HepG2 (cell line): Measurements from ENCODE around the gene MYBL2. TPM values are rescaled to one million over a fixed set of nuclear protein-coding genes. Genes with fewer than 3 reads are reported as not detected.

Experiments
- ARID2 ChIP-seq: sonication (generic); formaldehyde crosslinking; IDR thresholded peaks from 2 replicates; pipeline ENCODE4 v1.8.1; 2022; ENCODE audit warnings: mild to moderate bottlenecking, missing genetic modification reagents, borderline replicate concordance
- ARID4A ChIP-seq: sonication (generic); formaldehyde crosslinking; IDR thresholded peaks from 2 replicates; pipeline ENCODE4 v1.5.0; 2020; ENCODE audit warnings: mild to moderate bottlenecking, missing genetic modification reagents, borderline replicate concordance
- PLSCR1 ChIP-seq: sonication (generic); formaldehyde crosslinking; IDR thresholded peaks from 2 replicates; pipeline ENCODE4 v1.5.0; 2020; ENCODE audit warnings: missing genetic modification reagents, mild to moderate bottlenecking, borderline replicate concordance
- SIN3A ChIP-seq: IDR thresholded peaks from 2 replicates; pipeline ENCODE4 v1.6.1; 2011; ENCODE audit warnings: low read depth, mild to moderate bottlenecking, control low read depth, low read length, borderline replicate concordance
- SMARCE1 ChIP-seq: fragments of 450-650 bp; IDR thresholded peaks from 2 replicates; pipeline ENCODE4 v1.6.1; 2017; ENCODE audit warnings: borderline replicate concordance
- TGIF2 ChIP-seq: IDR thresholded peaks from 2 replicates; pipeline ENCODE4 v1.6.1; 2016; ENCODE audit warnings: control low read depth, missing compliant biosample characterization
- THYN1 ChIP-seq: sonication (generic); formaldehyde crosslinking; IDR thresholded peaks from 2 replicates; pipeline ENCODE4 v1.8.1; 2023; ENCODE audit warnings: low read depth, mild to moderate bottlenecking, moderate library complexity, missing genetic modification reagents, borderline replicate concordance
- ZBTB40 ChIP-seq, 2 experiments: fragments of 450-650 bp in 1 of 2; sonication (generic) in 1 of 2; formaldehyde crosslinking in 1 of 2; IDR thresholded peaks; 2 replicates each; pipeline versions ENCODE4 v1.6.1 to v1.8.0; 2016 to 2022; ENCODE audit warnings: antibody characterized with exemption in 1 of 2, mild to moderate bottlenecking in 1 of 2, missing genetic modification reagents in 1 of 2
- ZKSCAN1 ChIP-seq: fragments of 150-350 bp; IDR thresholded peaks from 2 replicates; pipeline ENCODE4 v1.6.1; 2014; ENCODE audit warnings: low read length
- ZNF343 ChIP-seq: sonication (generic); formaldehyde crosslinking; IDR thresholded peaks from 2 replicates; pipeline ENCODE4 v1.4.0; 2020; ENCODE audit warnings: mild to moderate bottlenecking, missing genetic modification reagents
- ZNF367 ChIP-seq: sonication (generic); formaldehyde crosslinking; IDR thresholded peaks from 2 replicates; pipeline ENCODE4 v1.4.0; 2020; ENCODE audit warnings: missing genetic modification reagents, borderline replicate concordance
- ZNF501 ChIP-seq: sonication (generic); formaldehyde crosslinking; IDR thresholded peaks from 2 replicates; pipeline ENCODE4 v1.5.1; 2020; ENCODE audit warnings: mild to moderate bottlenecking, moderate library complexity, missing genetic modification reagents
- ZNF619 ChIP-seq: sonication (generic); formaldehyde crosslinking; IDR thresholded peaks from 2 replicates; pipeline ENCODE4 v1.4.0; 2020; ENCODE audit warnings: mild to moderate bottlenecking, missing genetic modification reagents
- polyA plus RNA-seq, 8 experiments: library from polyadenylated mRNA; depleted of rRNA in 3 of 8; stranded (reverse) in 7 of 8; unstranded in 1 of 8; fragments of >200 nt; fragmentation: Illumina TruSeq in 4 of 8; extraction: Trizol in 4 of 8; gene quantifications; 2 replicates each; pipeline versions ENCODE4 v1.2.1 to v1.2.3, GENCODE V29; 2011 to 2016; ENCODE audit warnings: low read depth in 4 of 8, missing spikeins in 1 of 8, mixed read lengths in 1 of 8; ENCODE audit not compliant: insufficient read depth in 1 of 8
- total RNA-seq, 5 experiments: library from RNA; depleted of rRNA; stranded (reverse); fragments of >200 nt; fragmentation: Illumina TruSeq; extraction: Trizol; gene quantifications; 2 replicates each; pipeline ENCODE4 v1.2.3, GENCODE V29; 2016; ENCODE audit warnings: low read depth in 1 of 5

The MYBL2 gene
- total and polyA plus RNA-seq, 2 of the 13 experiments (the other 11 are each of a cell fraction or from before 2014, with no cell fraction given): 11.9 to 66.2 TPM

- peak; percentile 99 for TF ChIP-seq ZNF343 (CRISPR knock-in tag)
- TF ChIP-seq SIN3A: peak; percentile 100
- TF ChIP-seq ZBTB40 (IDR thresholded peaks at IDR 0.05): no peak
- 0 out of 2 replicates have a peak, but pooled peaks have one; percentile 59 for TF ChIP-seq ZBTB40 (CRISPR knock-in tag; IDR thresholded peaks at IDR 0.05)
- TF ChIP-seq ZNF501 (CRISPR knock-in tag): peak; percentile 34; the same call in 1 of the 2 replicates
- 0 out of 2 replicates have a peak, but pooled peaks have one; percentile 81 for TF ChIP-seq ZNF619
- TF ChIP-seq ZNF367 (CRISPR knock-in tag): no peak
- TF ChIP-seq ZKSCAN1: no peak
- peak; percentile 97 for TF ChIP-seq ARID4A (CRISPR knock-in tag)
- no peak for TF ChIP-seq SMARCE1
- TF ChIP-seq TGIF2: peak; percentile 99
- TF ChIP-seq PLSCR1 (CRISPR knock-in tag): no peak
- TF ChIP-seq ARID2: peak; percentile 90
- TF ChIP-seq THYN1 (CRISPR knock-in tag): no peak
Measured at GRCh38 chr20:43666376-43667328, at the start of gene MYBL2 (continued).
